Dendritic cell treated with granulocyte-macrophage colony-stimulating factor and Interleukin-4, amounts not matched to agents 40 ng/mL and 50 ng/mL, for 4 days (primary cell): ENCODE results near the gene PSORS1C1.

Experiments
- H3K27ac Mint-ChIP-seq: one replicate; pipeline ENCODE4 v1.8.0; 2022; ENCODE audit warnings: mild to moderate bottlenecking, mixed read lengths
- H3K27me3 Mint-ChIP-seq: one replicate; pipeline ENCODE4 v1.8.0; 2022; ENCODE audit warnings: mild to moderate bottlenecking, mixed read lengths
- H3K36me3 Mint-ChIP-seq: one replicate; pipeline ENCODE4 v1.8.0; 2022; ENCODE audit warnings: low read depth, mixed read lengths
- H3K4me1 Mint-ChIP-seq: one replicate; pipeline ENCODE4 v1.8.0; 2022; ENCODE audit warnings: low read depth, mixed read lengths
- H3K4me3 Mint-ChIP-seq: one replicate; pipeline ENCODE4 v1.8.0; 2022; ENCODE audit warnings: mild to moderate bottlenecking, moderate library complexity, mixed read lengths
- H3K9me3 Mint-ChIP-seq: one replicate; pipeline ENCODE4 v1.8.0; 2022; ENCODE audit warnings: mixed read lengths
- intact Hi-C: fragments of 100-400 bp; cut with micrococcal nuclease; formaldehyde crosslinking; loops from one replicate; pipeline ENCODE4 v1.15.0; 2022

PSORS1C1 gene

GRCh38 chr6:31126396-31127175 lies 12.0 kb downstream of the PSORS1C1 start:
- intact Hi-C loops, result no loop called here
- H3K27ac Mint-ChIP-seq, result no peak overlapping the region
- peaks cover 40% of the 10 kb centered on the region for H3K27me3 Mint-ChIP-seq
- H3K9me3 Mint-ChIP-seq, result no peaks in the 10 kb centered on the region
- no peaks in the 10 kb centered on the region for H3K36me3 Mint-ChIP-seq
- peaks cover 23% of the 10 kb centered on the region for H3K4me1 Mint-ChIP-seq
- no peak overlapping the region for H3K4me3 Mint-ChIP-seq

- H3K27me3 Mint-ChIP-seq, result peaks cover 33% of the 10 kb centered on the region
- intact Hi-C loops, result no loop called here
- H3K4me3 Mint-ChIP-seq, result no peak overlapping the region
- no peaks in the 10 kb centered on the region for H3K9me3 Mint-ChIP-seq
- H3K36me3 Mint-ChIP-seq, result no peaks in the 10 kb centered on the region
- H3K4me1 Mint-ChIP-seq, result peaks cover 15% of the 10 kb centered on the region
- H3K27ac Mint-ChIP-seq, result no peak overlapping the region
These were observed 13.6 kb downstream of the PSORS1C1 start for GRCh38 chr6:31128093-31128676.

- intact Hi-C loops, result no loop called here
- Mint-ChIP-seq H3K27ac (no peak overlapping the region), H3K27me3 (peaks cover 26% of the 10 kb centered on the region), H3K4me3 (no peak overlapping the region), H3K9me3 (no peaks in the 10 kb centered on the region), H3K4me1 (peaks cover 14% of the 10 kb centered on the region), H3K36me3 (no peaks in the 10 kb centered on the region)
These were observed 14.5 kb downstream of the PSORS1C1 start for GRCh38 chr6:31129130-31129529.

DNA sequence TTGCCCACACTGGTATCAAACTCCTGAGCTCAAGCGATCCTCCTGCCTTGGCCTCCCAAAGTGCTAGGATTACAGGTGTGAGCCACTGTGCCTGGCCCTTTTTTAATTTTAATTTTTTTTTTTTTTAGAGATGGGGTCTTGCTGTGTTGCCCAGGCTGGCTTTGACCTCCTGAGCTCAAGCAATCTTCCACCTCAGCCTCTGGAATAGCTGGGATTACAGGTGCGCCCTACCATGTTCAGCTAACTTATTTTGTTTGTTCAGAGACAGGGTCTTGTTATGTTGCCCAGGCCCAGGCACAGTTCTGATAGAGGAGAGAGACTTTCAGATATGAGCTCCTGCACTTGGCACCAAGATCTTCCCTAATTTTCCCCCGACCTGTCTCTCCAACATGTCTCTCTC lies 16.2 kb downstream of the PSORS1C1 start:
- intact Hi-C loops, result no loop called here
- H3K9me3 Mint-ChIP-seq, result no peaks in the 10 kb centered on the region
- peaks cover 3% of the 10 kb centered on the region for H3K4me1 Mint-ChIP-seq
- H3K36me3 Mint-ChIP-seq, result no peaks in the 10 kb centered on the region
- no peak overlapping the region for H3K4me3 Mint-ChIP-seq
- H3K27ac Mint-ChIP-seq, result no peak overlapping the region
- peaks cover 25% of the 10 kb centered on the region for H3K27me3 Mint-ChIP-seq

DNA sequence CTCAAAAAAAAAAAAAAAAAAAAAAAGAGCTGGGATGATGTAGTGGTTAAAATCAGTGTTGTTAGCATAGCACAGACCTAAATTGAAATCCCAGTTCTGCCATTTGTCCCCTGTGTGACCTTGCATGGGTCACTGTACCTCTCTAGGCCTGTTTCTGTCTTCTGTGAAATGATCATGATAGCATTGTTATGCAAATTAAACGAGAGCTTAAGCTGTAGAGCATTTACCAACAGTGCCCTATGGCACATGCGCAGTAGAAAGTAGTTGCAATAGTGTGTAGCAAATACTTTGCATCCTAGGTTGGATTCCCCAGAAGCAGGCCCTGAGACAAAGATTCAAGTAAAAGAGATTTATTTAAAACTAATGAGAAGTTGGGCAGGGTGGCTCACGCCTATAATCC lies 17.0 kb downstream of the PSORS1C1 start:
- Mint-ChIP-seq H3K4me1 (no peaks in the 10 kb centered on the region), H3K9me3 (no peaks in the 10 kb centered on the region), H3K27ac (no peak overlapping the region), H3K36me3 (no peaks in the 10 kb centered on the region), H3K4me3 (no peak overlapping the region), H3K27me3 (peaks cover 22% of the 10 kb centered on the region)
- intact Hi-C loops, result no loop called here

- H3K27ac Mint-ChIP-seq, result no peak overlapping the region
- intact Hi-C loops, result no loop called here
- peaks cover 6% of the 10 kb centered on the region for H3K4me1 Mint-ChIP-seq
- no peak overlapping the region for H3K4me3 Mint-ChIP-seq
- H3K9me3 Mint-ChIP-seq, result no peaks in the 10 kb centered on the region
- no peaks in the 10 kb centered on the region for H3K36me3 Mint-ChIP-seq
- peaks cover 21% of the 10 kb centered on the region for H3K27me3 Mint-ChIP-seq
These were observed 18.2 kb downstream of the PSORS1C1 start for GRCh38 chr6:31132806-31133205.

- no peaks in the 10 kb centered on the region for H3K9me3 Mint-ChIP-seq
- intact Hi-C loops, result loop anchor here (2.0 kb wide), 1 partner anchor 231 kb away; no protein-coding TSS in a partner anchor
- H3K4me1 Mint-ChIP-seq, result peaks cover 8% of the 10 kb centered on the region
- no peak overlapping the region for H3K27ac Mint-ChIP-seq
- H3K36me3 Mint-ChIP-seq, result no peaks in the 10 kb centered on the region
- H3K4me3 Mint-ChIP-seq, result no peak overlapping the region
- peaks cover 11% of the 10 kb centered on the region for H3K27me3 Mint-ChIP-seq
These were observed 21.1 kb downstream of the PSORS1C1 start for GRCh38 chr6:31135710-31136109.

GRCh38 chr6:31138982-31139381 lies 24.4 kb downstream of the PSORS1C1 start, which contains the start of gene PSORS1C2:
Gene PSORS1C2 (minus strand): TSS chr6:31139066. CDS start chr6:31139026, 40 bp downstream.
- no peaks in the 10 kb centered on the region for H3K9me3 Mint-ChIP-seq
- H3K4me1 Mint-ChIP-seq, result peaks cover 8% of the 10 kb centered on the region
- H3K27ac Mint-ChIP-seq, result peak within 1 kb of the TSS; percentile 47
- H3K27me3 Mint-ChIP-seq, result peaks cover 11% of the 10 kb centered on the region
- peaks cover 14% of the 10 kb centered on the region for H3K36me3 Mint-ChIP-seq
- intact Hi-C loops, result no loop called here
- no peak within 1 kb of the TSS for H3K4me3 Mint-ChIP-seq

DNA sequence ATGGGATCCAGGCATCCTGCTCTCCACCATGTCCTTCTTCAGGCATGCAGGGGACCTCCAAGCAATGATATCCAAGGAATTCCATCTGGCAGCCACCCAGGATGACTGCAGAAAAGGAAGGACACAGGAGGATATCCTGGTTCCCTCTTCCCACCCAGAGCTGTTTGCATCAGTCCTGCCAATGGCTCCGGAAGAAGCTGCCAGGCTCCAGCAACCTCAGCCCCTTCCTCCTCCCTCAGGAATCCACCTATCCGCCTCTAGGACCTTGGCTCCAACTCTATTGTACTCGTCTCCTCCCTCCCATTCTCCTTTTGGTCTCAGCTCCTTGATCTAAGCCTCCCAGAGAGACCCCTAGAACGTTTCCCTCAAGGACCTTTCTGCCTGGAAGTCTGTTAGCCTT lies 25.0 kb downstream of the PSORS1C1 start:
- no peaks in the 10 kb centered on the region for H3K9me3 Mint-ChIP-seq
- peaks cover 19% of the 10 kb centered on the region for H3K36me3 Mint-ChIP-seq
- no peak overlapping the region for H3K27ac Mint-ChIP-seq
- peaks cover 8% of the 10 kb centered on the region for H3K4me1 Mint-ChIP-seq
- H3K4me3 Mint-ChIP-seq, result no peak overlapping the region
- peaks cover 11% of the 10 kb centered on the region for H3K27me3 Mint-ChIP-seq
- intact Hi-C loops, result no loop called here

- Mint-ChIP-seq H3K9me3 (no peaks in the 10 kb centered on the region), H3K27ac (no peak overlapping the region), H3K36me3 (peaks cover 29% of the 10 kb centered on the region), H3K27me3 (peaks cover 11% of the 10 kb centered on the region), H3K4me1 (peaks cover 8% of the 10 kb centered on the region), H3K4me3 (no peak overlapping the region)
- intact Hi-C loops, result no loop called here
These were observed 26.0 kb downstream of the PSORS1C1 start for GRCh38 chr6:31140643-31141042.

DNA sequence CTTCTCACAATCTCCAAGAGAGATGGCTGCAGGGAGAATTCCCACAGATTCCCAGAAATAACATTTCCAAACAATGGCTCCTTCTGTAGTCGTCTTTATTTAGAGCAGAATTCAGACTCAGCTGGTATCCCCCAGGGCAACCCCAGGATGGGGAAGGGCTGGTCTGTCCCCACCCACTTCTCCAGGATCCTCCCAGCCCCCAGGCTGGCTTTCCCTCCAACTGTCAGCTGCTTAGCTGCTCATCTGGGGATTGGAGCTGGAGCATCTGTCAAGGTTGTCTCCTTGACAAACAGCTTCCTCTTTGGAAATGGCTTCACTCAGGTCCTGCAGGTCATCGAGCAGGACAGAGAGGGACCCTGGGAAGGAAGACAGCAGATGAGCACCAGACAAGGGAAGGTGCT lies 27.8 kb downstream of the PSORS1C1 start:
- Mint-ChIP-seq H3K36me3 (peaks cover 32% of the 10 kb centered on the region), H3K4me3 (no peak overlapping the region), H3K27ac (no peak overlapping the region), H3K4me1 (peaks cover 6% of the 10 kb centered on the region), H3K9me3 (no peaks in the 10 kb centered on the region), H3K27me3 (peaks cover 11% of the 10 kb centered on the region)
- intact Hi-C loops, result no loop called here

DNA sequence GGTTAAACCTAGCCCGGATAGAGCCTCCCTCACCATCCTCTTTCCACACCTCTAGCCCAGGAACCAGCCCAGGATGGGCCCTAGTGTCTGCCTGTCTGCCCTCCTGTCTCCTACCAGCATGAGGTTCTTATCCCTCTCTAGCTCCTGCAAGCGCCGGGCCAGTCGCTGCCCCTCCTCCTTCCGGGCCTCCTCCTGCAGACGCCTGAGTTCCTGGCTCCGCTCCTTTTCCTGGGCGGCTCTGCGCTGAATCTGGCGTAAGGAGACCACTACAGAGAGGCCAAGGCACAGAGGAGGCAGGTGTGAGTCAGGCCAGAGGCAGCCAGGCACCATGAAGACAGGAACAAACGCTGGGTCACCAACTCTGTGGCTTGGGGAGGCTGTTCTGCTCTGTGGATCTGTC lies 28.5 kb downstream of the PSORS1C1 start:
- Mint-ChIP-seq H3K27ac (no peak overlapping the region), H3K27me3 (peaks cover 7% of the 10 kb centered on the region), H3K4me3 (no peak overlapping the region), H3K9me3 (no peaks in the 10 kb centered on the region), H3K4me1 (no peaks in the 10 kb centered on the region), H3K36me3 (peaks cover 32% of the 10 kb centered on the region)
- intact Hi-C loops, result no loop called here

DNA sequence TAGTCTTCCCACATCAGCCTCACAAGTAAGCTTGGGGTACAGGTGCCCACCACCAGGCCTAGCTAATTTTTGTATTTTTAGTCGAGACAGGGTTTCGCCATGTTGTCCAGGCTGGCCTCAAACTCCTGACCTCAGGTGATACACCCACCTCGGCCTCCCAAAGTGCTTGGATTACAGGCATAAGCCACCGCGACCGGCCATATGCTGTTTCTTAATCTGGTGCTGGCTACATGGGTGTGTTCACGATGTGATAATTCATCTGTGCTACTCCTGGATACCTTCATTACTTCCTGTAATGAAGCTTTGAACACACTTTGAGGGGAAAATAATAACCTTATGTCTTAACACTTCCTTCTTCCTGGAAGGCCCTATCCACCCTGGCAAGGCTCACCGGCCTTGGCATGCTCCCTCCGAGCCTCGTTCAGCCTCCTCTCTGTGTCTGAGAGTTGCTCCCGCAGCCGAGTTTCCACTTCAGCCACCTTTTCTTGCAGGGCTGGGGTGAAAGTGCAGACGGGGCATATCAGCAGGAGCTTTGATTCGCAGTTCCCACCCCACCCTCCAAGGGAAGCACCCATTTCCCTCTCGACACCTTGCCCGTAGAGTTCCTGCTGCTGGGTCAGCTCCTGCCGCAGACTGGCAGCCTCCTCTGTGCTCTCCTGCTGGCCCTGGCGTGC lies 29.8 kb downstream of the PSORS1C1 start:
- intact Hi-C loops, result no loop called here
- Mint-ChIP-seq H3K4me3 (no peak overlapping the region), H3K9me3 (no peaks in the 10 kb centered on the region), H3K4me1 (no peaks in the 10 kb centered on the region), H3K27me3 (no peaks in the 10 kb centered on the region), H3K27ac (no peak overlapping the region), H3K36me3 (peaks cover 41% of the 10 kb centered on the region)

DNA sequence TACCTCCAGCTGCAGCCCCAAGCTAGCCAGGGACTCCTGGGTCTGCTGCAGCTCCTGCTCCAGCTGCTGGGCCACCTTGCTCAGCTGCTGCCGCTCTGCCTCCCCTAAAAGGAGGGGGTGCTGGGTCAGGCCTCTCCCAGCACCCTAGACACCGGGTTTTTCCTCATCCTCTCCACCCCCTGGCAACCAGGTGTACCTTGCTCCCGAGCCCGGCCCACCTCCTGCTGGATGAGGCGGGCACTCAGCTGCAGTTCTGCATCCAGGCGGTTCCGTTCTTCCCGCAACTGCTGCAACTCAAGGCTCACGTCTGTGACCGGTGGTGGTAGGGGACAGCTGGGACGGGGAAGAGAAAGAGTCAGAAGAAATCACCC lies 30.4 kb downstream of the PSORS1C1 start:
- H3K27me3 Mint-ChIP-seq, result no peaks in the 10 kb centered on the region
- peaks cover 46% of the 10 kb centered on the region for H3K36me3 Mint-ChIP-seq
- no peak overlapping the region for H3K27ac Mint-ChIP-seq
- H3K4me1 Mint-ChIP-seq, result no peaks in the 10 kb centered on the region
- no peak overlapping the region for H3K4me3 Mint-ChIP-seq
- no peaks in the 10 kb centered on the region for H3K9me3 Mint-ChIP-seq
- intact Hi-C loops, result no loop called here
